Parathyroid adenoma (tissue), 2 donors: Measurements from ENCODE around the gene GRM8.

Source experiments
- H2AFZ ChIP-seq: fragments of 300-600 bp; sonication (generic); one replicate; pipeline ENCODE4 v1.7.0; 2017; ENCODE audit warnings: antibody characterized with exemption, mild to moderate bottlenecking
- H3K27ac ChIP-seq: fragments of 300-600 bp; sonication (generic); one replicate; pipeline ENCODE4 v1.7.0; 2017
- H3K27me3 ChIP-seq: fragments of 300-600 bp; sonication (generic); one replicate; pipeline ENCODE4 v1.7.0; 2017; ENCODE audit warnings: low read length; ENCODE audit not compliant: control insufficient read depth, insufficient read depth
- H3K36me3 ChIP-seq: fragments of 300-600 bp; sonication (generic); one replicate; pipeline ENCODE4 v1.7.0; 2017; ENCODE audit warnings: low read length; ENCODE audit not compliant: control insufficient read depth, insufficient read depth
- H3K4me1 ChIP-seq: fragments of 300-600 bp; sonication (generic); one replicate; pipeline ENCODE4 v1.7.0; 2017; ENCODE audit warnings: control low read depth
- H3K4me2 ChIP-seq: fragments of 300-600 bp; sonication (generic); one replicate; pipeline ENCODE4 v1.7.0; 2017; ENCODE audit warnings: low read length
- H3K4me3 ChIP-seq: fragments of 300-600 bp; sonication (generic); one replicate; pipeline ENCODE4 v1.7.0; 2017; ENCODE audit warnings: low read depth, low read length
- H3K79me2 ChIP-seq: fragments of 300-600 bp; sonication (generic); one replicate; pipeline ENCODE4 v1.7.0; 2017; ENCODE audit warnings: control low read depth
- H3K9ac ChIP-seq: fragments of 300-600 bp; sonication (generic); one replicate; pipeline ENCODE4 v1.7.0; 2017; ENCODE audit warnings: mild to moderate bottlenecking
- H3K9me3 ChIP-seq: fragments of 300-600 bp; sonication (generic); one replicate; pipeline ENCODE4 v1.7.0; 2017; ENCODE audit warnings: low read length; ENCODE audit not compliant: control insufficient read depth
- CTCF ChIP-seq: fragments of 300-600 bp; sonication (generic); IDR thresholded peaks from one replicate; pipeline ENCODE4 v1.7.0; 2017; ENCODE audit warnings: antibody characterized with exemption, mild to moderate bottlenecking
- donor health status: primary hyperparathyroidism.

GRM8 gene

DNA sequence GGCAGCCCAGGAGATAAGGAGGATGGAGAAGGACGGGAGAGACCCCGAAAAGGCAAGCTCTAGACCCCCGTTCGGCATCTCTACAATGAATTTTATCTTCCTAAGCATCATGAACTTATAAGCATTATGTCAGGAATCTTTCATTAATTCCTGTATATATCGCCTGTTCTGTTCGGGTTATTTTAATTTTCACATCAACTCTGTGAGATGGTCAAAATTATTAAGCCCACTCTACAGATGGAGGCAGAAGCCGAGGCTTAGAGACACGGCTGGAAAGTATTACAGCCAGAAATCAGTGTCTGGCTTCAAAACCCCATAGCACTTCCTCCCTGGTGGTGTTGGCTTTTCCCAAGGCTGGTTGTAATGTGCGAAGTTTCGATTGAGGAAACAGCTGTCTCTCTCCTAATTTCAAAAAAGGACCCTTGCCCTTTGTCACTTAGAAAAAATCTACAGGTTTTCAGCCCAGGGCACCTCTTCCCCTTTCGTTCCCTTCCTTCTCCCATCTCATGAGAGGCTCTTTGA lies 1.5 kb upstream of the GRM8 start:
- Histone ChIP-seq H3K4me1 (peaks cover 4% of the 10 kb centered on the region), H3K4me3 (peak overlapping the region; percentile 69), H3K36me3 (no peaks in the 10 kb centered on the region), H3K27ac (no peak overlapping the region), H3K4me2 (peak overlapping the region; percentile 96), H3K79me2 (no peaks in the 10 kb centered on the region), H3K9me3 (no peaks in the 10 kb centered on the region), H2AFZ (peak overlapping the region; percentile 100), H3K9ac (no peak overlapping the region), H3K27me3 (no peaks in the 10 kb centered on the region)
- TF ChIP-seq CTCF, result no peak

- H3K27ac ChIP-seq, result peak overlapping the region; percentile 18
- H3K9ac ChIP-seq, result peak overlapping the region; percentile 61
These were observed 781 bp upstream of the GRM8 start for GRCh38 chr7:127253281-127254162.

GRCh38 chr7:127252377-127252713 lies 396 bp downstream of the GRM8 start:
- Histone ChIP-seq H3K4me1 (peaks cover 4% of the 10 kb centered on the region), H3K9me3 (no peaks in the 10 kb centered on the region), H3K27ac (no peak overlapping the region), H3K27me3 (no peaks in the 10 kb centered on the region), H3K9ac (no peak overlapping the region), H3K4me2 (peak overlapping the region; percentile 96), H3K4me3 (peak overlapping the region; percentile 69), H3K36me3 (no peaks in the 10 kb centered on the region), H3K79me2 (no peaks in the 10 kb centered on the region), H2AFZ (peak overlapping the region; percentile 100)
- TF ChIP-seq CTCF, result no peak

More at GRCh38 chr7:127253281-127254162, 781 bp upstream of the GRM8 start:
- H3K79me2 ChIP-seq, result no peaks in the 10 kb centered on the region
- peak overlapping the region; percentile 96 for H3K4me2 ChIP-seq
- H3K4me3 ChIP-seq, result peak overlapping the region; percentile 69
- no peaks in the 10 kb centered on the region for H3K9me3 ChIP-seq
- TF ChIP-seq CTCF, result peak; percentile 97
- peaks cover 4% of the 10 kb centered on the region for H3K4me1 ChIP-seq
- H2AFZ ChIP-seq, result peak overlapping the region; percentile 100
- no peaks in the 10 kb centered on the region for H3K27me3 ChIP-seq
- H3K36me3 ChIP-seq, result no peaks in the 10 kb centered on the region

- H2AFZ ChIP-seq, result peak overlapping the region; percentile 100
- no peaks in the 10 kb centered on the region for H3K36me3 ChIP-seq
- H3K4me2 ChIP-seq, result peak overlapping the region; percentile 96
- H3K4me3 ChIP-seq, result peak overlapping the region; percentile 69
- H3K9me3 ChIP-seq, result no peaks in the 10 kb centered on the region
- H3K79me2 ChIP-seq, result no peaks in the 10 kb centered on the region
- H3K4me1 ChIP-seq, result peaks cover 4% of the 10 kb centered on the region
- no peak overlapping the region for H3K9ac ChIP-seq
- H3K27ac ChIP-seq, result no peak overlapping the region
- no peak for TF ChIP-seq CTCF
- no peaks in the 10 kb centered on the region for H3K27me3 ChIP-seq
These were observed 1.0 kb downstream of the GRM8 start for GRCh38 chr7:127251465-127252376.
